ENCODE data around the gene DGKZ. TPM values are rescaled to one million over a fixed set of nuclear protein-coding genes. Genes with fewer than 3 reads are reported as not detected.

The DGKZ gene
- total and polyA plus RNA-seq, 2 of the 13 experiments (the other 11 are each of a cell fraction or from before 2014, with no cell fraction given) = 15.8 to 20.7 TPM

DNA sequence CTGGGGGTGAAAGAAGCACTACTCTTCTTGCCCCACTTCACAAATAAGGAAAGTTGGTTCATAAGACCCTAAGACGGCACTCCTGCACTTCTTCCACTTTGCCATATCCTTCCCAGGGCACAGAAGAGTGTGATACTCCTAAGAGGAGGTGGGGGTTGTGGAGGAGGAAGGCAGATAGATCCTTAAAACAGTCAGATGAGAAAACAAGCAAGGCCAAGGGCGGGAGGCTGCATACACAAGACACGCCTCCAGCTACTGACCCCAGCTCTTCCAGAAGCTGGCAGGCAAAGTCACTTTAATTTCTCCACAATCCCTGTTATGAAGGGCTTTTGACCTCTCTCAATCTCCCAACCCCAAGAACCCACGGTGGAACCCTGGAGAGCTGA lies 46.0 kb downstream of the DGKZ start:
- in situ Hi-C loops (cut with HindIII; ENCODE audit: extremely low pct_ligation_motif_present, low pct_unique_long_range_greater_than_20kb) = no loop called here
- BruUV-seq (replicated peaks) = no TSS peak
- Histone ChIP-seq H3K4me2 (ENCODE audit: low read depth, low read length) (peak overlapping the region; percentile 73), H2AFZ (ENCODE audit: low read length) (no peak overlapping the region), H3K9ac (ENCODE audit: insufficient read depth, low read depth, low read length) (no peak overlapping the region), H3K4me3 (replicated peaks in 1 of 3; ENCODE audit: insufficient read depth in 1 of 3, low read depth in 2 of 3, low read length in 3 of 3) (peak overlapping the region; percentile 52 to 82 (median 58); a peak in 5 of 6 replicates), H3K27ac (ENCODE audit: extremely low read length, insufficient read depth, low read length) (no peak overlapping the region), H3K27me3 (ENCODE audit: control insufficient read depth in 1 of 2, insufficient read depth in 2 of 2, low read length in 2 of 2) (peaks cover 13 to 27% of the 10 kb centered on the region in 2 experiments), H3K9me3 (ENCODE audit: low read length) (no peaks in the 10 kb centered on the region), H3K79me2 (ENCODE audit: insufficient read depth, low read length) (no peaks in the 10 kb centered on the region), H4K20me1 (ENCODE audit: insufficient read depth, low read length) (peaks cover 15% of the 10 kb centered on the region), H3K4me1 (ENCODE audit: insufficient read depth, low read length) (peaks cover 35% of the 10 kb centered on the region), H3K36me3 (replicated peaks in 1 of 2; ENCODE audit: control insufficient read depth in 1 of 2, insufficient read depth in 2 of 2, low read length in 2 of 2) (peaks cover 9 to 21% of the 10 kb centered on the region in 2 experiments)
- intact Hi-C loops (cut with micrococcal nuclease; ENCODE audit: unreplicated experiment) = no loop called here
- FAIRE-seq (no peak), DNase-seq (ENCODE audit: low spot score) (no peak), ATAC-seq (no peak)
- ChIA-PET POLR2A (interaction anchor here (1.0 to 2.0 kb wide), 4 partner anchors 9 to 219 kb away, joined by 3 to 9 read pairs (median 4); no protein-coding TSS in a partner anchor), CTCF (ENCODE audit: low intra/inter-chr PET ratio, low total read pairs) (no interaction called here)
- WGBS (ENCODE audit: low lambda C conversion rate) = 21% methylated on average over 4 of the region's 4 CpGs
- TF ChIP-seq ZMAT3 (CRISPR knock-in tag; conservative IDR thresholded peaks at IDR 0.05) = no peak
- TF ChIP-seq ETV6 (CRISPR knock-in tag; conservative IDR thresholded peaks at IDR 0.05) = no peak
- no peak for TF ChIP-seq ZNF768 (CRISPR knock-in tag; IDR thresholded peaks at IDR 0.05)
- TF ChIP-seq KAT2B (IDR thresholded peaks at IDR 0.05; ENCODE audit: borderline replicate concordance, low read depth, low read length) = no peak
- TF ChIP-seq ZFP90 (CRISPR knock-in tag; IDR thresholded peaks at IDR 0.05; ENCODE audit: borderline replicate concordance) = no peak
- no peak for TF ChIP-seq PHF20 (CRISPR knock-in tag; IDR thresholded peaks at IDR 0.05)
- TF ChIP-seq, protein P1, sequence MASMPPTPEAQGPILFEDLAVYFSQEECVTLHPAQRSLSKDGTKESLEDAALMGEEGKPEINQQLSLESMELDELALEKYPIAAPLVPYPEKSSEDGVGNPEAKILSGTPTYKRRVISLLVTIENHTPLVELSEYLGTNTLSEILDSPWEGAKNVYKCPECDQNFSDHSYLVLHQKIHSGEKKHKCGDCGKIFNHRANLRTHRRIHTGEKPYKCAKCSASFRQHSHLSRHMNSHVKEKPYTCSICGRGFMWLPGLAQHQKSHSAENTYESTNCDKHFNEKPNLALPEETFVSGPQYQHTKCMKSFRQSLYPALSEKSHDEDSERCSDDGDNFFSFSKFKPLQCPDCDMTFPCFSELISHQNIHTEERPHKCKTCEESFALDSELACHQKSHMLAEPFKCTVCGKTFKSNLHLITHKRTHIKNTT (CRISPR knock-in tag; IDR thresholded peaks at IDR 0.05) = no peak
- no peak for TF ChIP-seq HNRNPL (IDR thresholded peaks at IDR 0.05; ENCODE audit: low read depth, low read length)
- TF ChIP-seq, protein P2, sequence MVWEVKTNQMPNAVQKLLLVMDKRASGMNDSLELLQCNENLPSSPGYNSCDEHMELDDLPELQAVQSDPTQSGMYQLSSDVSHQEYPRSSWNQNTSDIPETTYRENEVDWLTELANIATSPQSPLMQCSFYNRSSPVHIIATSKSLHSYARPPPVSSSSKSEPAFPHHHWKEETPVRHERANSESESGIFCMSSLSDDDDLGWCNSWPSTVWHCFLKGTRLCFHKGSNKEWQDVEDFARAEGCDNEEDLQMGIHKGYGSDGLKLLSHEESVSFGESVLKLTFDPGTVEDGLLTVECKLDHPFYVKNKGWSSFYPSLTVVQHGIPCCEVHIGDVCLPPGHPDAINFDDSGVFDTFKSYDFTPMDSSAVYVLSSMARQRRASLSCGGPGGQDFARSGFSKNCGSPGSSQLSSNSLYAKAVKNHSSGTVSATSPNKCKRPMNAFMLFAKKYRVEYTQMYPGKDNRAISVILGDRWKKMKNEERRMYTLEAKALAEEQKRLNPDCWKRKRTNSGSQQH (CRISPR knock-in tag; IDR thresholded peaks at IDR 0.05; ENCODE audit: low read depth) = no peak
- no peak for TF ChIP-seq KMT2B (CRISPR knock-in tag; IDR thresholded peaks at IDR 0.05)
- no peak for TF ChIP-seq SP1 (IDR thresholded peaks at IDR 0.05)
- no peak for TF ChIP-seq SP1 (CRISPR knock-in tag; IDR thresholded peaks at IDR 0.05)
- no peak for TF ChIP-seq KAT8 (CRISPR knock-in tag; IDR thresholded peaks at IDR 0.05)
- TF ChIP-seq, protein P3, sequence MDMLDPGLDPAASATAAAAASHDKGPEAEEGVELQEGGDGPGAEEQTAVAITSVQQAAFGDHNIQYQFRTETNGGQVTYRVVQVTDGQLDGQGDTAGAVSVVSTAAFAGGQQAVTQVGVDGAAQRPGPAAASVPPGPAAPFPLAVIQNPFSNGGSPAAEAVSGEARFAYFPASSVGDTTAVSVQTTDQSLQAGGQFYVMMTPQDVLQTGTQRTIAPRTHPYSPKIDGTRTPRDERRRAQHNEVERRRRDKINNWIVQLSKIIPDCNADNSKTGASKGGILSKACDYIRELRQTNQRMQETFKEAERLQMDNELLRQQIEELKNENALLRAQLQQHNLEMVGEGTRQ (IDR thresholded peaks at IDR 0.05; ENCODE audit: low read depth, low read length) = no peak
- TF ChIP-seq, protein P3 (CRISPR knock-in tag; IDR thresholded peaks at IDR 0.05; ENCODE audit: borderline replicate concordance) = no peak
- TF ChIP-seq MTA3 (CRISPR knock-in tag; IDR thresholded peaks at IDR 0.05) = no peak

All from HepG2 (cell line).